Measurements from ENCODE around the gene MAPKAPK2. TPM values are rescaled to one million over a fixed set of nuclear protein-coding genes. Genes with fewer than 3 reads are reported as not detected.

MAPKAPK2 gene
- total and polyA plus RNA-seq, 2 of the 13 experiments (the other 11 are each of a cell fraction or from before 2014, with no cell fraction given): 16.6 to 34.0 TPM

DNA sequence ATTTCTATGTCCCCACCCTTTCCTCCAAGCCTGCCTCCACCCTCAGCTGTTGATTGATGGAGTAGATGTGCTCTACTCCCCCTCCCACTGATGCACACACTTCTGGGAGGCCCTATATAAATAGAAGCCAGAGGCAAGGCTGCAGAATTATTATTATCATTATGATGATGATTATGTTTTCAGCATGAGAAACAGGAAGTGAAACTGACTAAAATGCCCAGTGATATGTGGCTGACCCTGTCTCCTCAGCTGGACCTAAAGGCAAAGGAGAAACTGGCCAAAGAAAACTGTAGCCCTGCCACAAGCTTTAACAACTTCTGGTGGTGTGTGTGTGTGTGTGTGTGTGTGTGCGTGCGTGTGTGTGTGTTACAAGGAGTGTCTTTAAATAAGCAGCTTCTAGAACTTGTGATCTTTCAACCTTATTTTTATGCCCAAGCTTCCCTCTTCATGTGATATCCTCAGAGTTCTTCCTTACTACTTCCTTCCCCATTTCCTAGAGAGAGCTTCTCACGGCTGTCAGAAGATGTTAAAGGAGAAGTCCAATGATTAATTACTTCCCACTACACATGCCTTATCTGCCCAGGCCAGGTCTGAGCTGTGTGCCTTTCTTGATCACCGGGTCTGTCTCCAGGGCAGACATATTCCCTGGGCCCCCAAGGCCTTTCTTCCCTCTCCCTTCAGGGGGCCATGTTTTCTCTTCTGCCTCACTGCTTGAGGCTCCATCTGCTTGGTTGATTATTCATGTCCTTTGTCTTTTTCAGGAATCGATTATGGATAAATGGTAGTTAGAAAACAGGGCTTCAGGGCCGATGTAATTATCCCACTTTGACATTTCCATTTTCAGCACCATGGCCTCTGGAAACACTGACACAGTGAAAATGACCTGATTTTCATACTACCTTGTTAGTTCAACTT is 11.6 kb upstream of the MAPKAPK2 start:
- no peak for FAIRE-seq
- intact Hi-C loops (cut with micrococcal nuclease; ENCODE audit: unreplicated experiment) (no loop called here), in situ Hi-C loops (cut with HindIII; ENCODE audit: extremely low pct_ligation_motif_present, low pct_unique_long_range_greater_than_20kb) (no loop called here)
- Histone ChIP-seq H3K27me3 (ENCODE audit: control insufficient read depth in 1 of 2, insufficient read depth in 2 of 2, low read length in 2 of 2) (peaks cover 2 to 34% of the 10 kb centered on the region in 2 experiments; a peak in 4 of 5 replicates), H3K9me3 (ENCODE audit: low read length) (no peaks in the 10 kb centered on the region), H3K27ac (ENCODE audit: extremely low read length, insufficient read depth, low read length) (no peak overlapping the region), H4K20me1 (ENCODE audit: insufficient read depth, low read length) (no peaks in the 10 kb centered on the region), H2AFZ (ENCODE audit: low read length) (no peak overlapping the region), H3K79me2 (ENCODE audit: insufficient read depth, low read length) (no peaks in the 10 kb centered on the region), H3K36me3 (replicated peaks in 1 of 2; ENCODE audit: control insufficient read depth in 1 of 2, insufficient read depth in 2 of 2, low read length in 2 of 2) (no peaks in the 10 kb centered on the region), H3K4me3 (replicated peaks in 1 of 3; ENCODE audit: insufficient read depth in 1 of 3, low read depth in 2 of 3, low read length in 3 of 3) (no peak overlapping the region), H3K9ac (ENCODE audit: insufficient read depth, low read depth, low read length) (no peak overlapping the region), H3K4me1 (ENCODE audit: insufficient read depth, low read length) (0 out of 2 replicates have a peak, but pooled peaks cover 16% of the 10 kb centered on the region), H3K4me2 (ENCODE audit: low read depth, low read length) (no peak overlapping the region)
- POLR2A ChIA-PET: no interaction called here
- no peak for DNase-seq (ENCODE audit: low spot score)
- TF ChIP-seq CENPX (CRISPR knock-in tag; IDR thresholded peaks at IDR 0.05): no peak
- no peak for TF ChIP-seq ZNF563 (CRISPR knock-in tag; IDR thresholded peaks at IDR 0.05)
- no peak for TF ChIP-seq FLYWCH1 (CRISPR knock-in tag; IDR thresholded peaks at IDR 0.05)
- TF ChIP-seq SMYD3 (CRISPR knock-in tag; IDR thresholded peaks at IDR 0.05): no peak
- TF ChIP-seq ZFP82 (CRISPR knock-in tag; IDR thresholded peaks at IDR 0.05; ENCODE audit: borderline replicate concordance): no peak
- TF ChIP-seq, protein P1, sequence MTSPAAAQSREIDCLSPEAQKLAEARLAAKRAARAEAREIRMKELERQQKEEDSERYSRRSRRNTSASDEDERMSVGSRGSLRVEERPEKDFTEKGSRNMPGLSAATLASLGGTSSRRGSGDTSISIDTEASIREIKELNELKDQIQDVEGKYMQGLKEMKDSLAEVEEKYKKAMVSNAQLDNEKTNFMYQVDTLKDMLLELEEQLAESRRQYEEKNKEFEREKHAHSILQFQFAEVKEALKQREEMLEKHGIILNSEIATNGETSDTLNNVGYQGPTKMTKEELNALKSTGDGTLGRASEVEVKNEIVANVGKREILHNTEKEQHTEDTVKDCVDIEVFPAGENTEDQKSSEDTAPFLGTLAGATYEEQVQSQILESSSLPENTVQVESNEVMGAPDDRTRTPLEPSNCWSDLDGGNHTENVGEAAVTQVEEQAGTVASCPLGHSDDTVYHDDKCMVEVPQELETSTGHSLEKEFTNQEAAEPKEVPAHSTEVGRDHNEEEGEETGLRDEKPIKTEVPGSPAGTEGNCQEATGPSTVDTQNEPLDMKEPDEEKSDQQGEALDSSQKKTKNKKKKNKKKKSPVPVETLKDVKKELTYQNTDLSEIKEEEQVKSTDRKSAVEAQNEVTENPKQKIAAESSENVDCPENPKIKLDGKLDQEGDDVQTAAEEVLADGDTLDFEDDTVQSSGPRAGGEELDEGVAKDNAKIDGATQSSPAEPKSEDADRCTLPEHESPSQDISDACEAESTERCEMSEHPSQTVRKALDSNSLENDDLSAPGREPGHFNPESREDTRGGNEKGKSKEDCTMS (CRISPR knock-in tag; conservative IDR thresholded peaks at IDR 0.05): no peak
- no peak for TF ChIP-seq RFX1 (IDR thresholded peaks at IDR 0.05)
- no peak for TF ChIP-seq ZFP91 (CRISPR knock-in tag; IDR thresholded peaks at IDR 0.05; ENCODE audit: borderline replicate concordance)
- no peak for TF ChIP-seq CEBPZ (IDR thresholded peaks at IDR 0.05; ENCODE audit: low read length)
- TF ChIP-seq CHD2 (IDR thresholded peaks at IDR 0.05; ENCODE audit: low read depth, low read length): no peak
- TF ChIP-seq HOXA9 (CRISPR knock-in tag; IDR thresholded peaks at IDR 0.05; ENCODE audit: borderline replicate concordance): no peak
- TF ChIP-seq ESRRA (CRISPR knock-in tag; IDR thresholded peaks at IDR 0.05; ENCODE audit: low read depth): no peak
- no peak for TF ChIP-seq GATA4 (IDR thresholded peaks at IDR 0.05; ENCODE audit: borderline replicate concordance, low read depth)
- TF ChIP-seq GFI1 (CRISPR knock-in tag; IDR thresholded peaks at IDR 0.05; ENCODE audit: borderline replicate concordance): no peak
- WGBS (ENCODE audit: low lambda C conversion rate): 32% methylated on average over 6 of the region's 6 CpGs
- CTCF ChIA-PET (ENCODE audit: low intra/inter-chr PET ratio, low total read pairs): no interaction called here
- BruUV-seq (replicated peaks): no TSS peak
- no peak for ATAC-seq
